ENCODE measurements around the gene ZNF462.

DNA sequence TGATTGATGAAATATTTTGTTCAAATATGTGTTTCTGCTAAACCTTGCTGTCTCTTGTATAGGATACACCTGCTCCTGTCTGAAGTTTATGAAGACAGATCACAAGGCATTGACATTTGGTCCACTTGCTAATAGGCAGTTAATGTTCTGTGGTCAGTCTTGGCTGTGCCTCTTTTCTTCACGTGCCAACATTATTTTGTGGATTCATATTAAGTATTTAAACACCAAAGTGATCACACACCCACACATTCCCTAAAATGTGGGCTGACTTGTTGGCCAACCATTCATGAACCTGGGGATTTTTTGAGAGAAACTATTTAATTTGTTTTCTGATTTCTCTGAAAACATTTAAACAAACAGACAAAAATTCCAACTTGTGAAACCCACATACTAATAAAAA is 33.7 kb downstream of the ZNF462 start:
- TF ChIP-seq CTCF (conservative IDR thresholded peaks at IDR 0.05; ENCODE audit: low read depth, low read length) (no peak), POLR2A (IDR thresholded peaks at IDR 0.05; ENCODE audit: low read depth, low read length) (no peak), SMC3 (IDR thresholded peaks at IDR 0.05; ENCODE audit: low read depth, low read length) (no peak), FOS (IDR thresholded peaks at IDR 0.05; ENCODE audit: low read depth, low read length) (no peak), RCOR1 (IDR thresholded peaks at IDR 0.05; ENCODE audit: insufficient replicate concordance, low read length) (no peak), MXI1 (IDR thresholded peaks at IDR 0.05; ENCODE audit: borderline replicate concordance, low read depth, low read length) (no peak), MAZ (IDR thresholded peaks at IDR 0.05; ENCODE audit: borderline replicate concordance, low read depth, low read length) (no peak), CEBPB (IDR thresholded peaks at IDR 0.05; ENCODE audit: low read depth, low read length) (no peak), MAFK (IDR thresholded peaks at IDR 0.05; ENCODE audit: low read depth, low read length) (no peak)
